Panc1 (cell line): ENCODE measurements around the gene LONP2.

Source experiments
- TCF7L2 ChIP-seq: IDR thresholded peaks from 2 replicates; pipeline ENCODE4 v1.6.1; 2011; ENCODE audit warnings: mild to moderate bottlenecking, low read depth, low read length, inconsistent platforms
- TF ChIP-seq, protein P1 (sequence below): fragments of 450-650 bp; IDR thresholded peaks from 2 replicates; pipeline ENCODE4 v1.5.1; 2017; ENCODE audit warnings: mild to moderate bottlenecking
- TF ChIP-seq, protein P2 (sequence below), 2 experiments: IDR thresholded peaks; 2 replicates each; pipeline ENCODE4 v1.6.1; 2011 to 2012; ENCODE audit warnings: low read depth in 2 of 2, control low read depth in 1 of 2, low read length in 1 of 2, mild to moderate bottlenecking in 1 of 2, moderate library complexity in 1 of 2; ENCODE audit not compliant: insufficient read depth in 1 of 2

DNA sequence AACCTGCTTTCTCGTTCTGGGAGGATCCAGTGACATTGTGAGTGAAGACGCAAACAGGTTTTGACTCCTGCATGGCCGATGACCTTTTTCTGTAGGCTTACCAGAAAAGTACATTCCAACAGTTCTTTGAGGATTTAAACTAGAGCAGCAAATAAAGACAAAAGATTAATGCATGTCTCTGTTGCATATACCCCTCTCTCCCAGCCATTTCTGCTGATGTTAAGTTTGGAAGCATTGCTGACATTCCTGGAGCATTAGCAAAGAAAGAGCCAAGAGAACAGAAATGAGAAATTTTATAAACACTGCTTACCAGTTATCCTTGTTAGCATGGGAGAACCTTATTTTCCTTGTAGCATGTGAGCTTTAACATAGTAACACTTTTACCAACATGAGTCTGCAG lies 91.9 kb downstream of the LONP2 start:
- TF ChIP-seq, protein P1, sequence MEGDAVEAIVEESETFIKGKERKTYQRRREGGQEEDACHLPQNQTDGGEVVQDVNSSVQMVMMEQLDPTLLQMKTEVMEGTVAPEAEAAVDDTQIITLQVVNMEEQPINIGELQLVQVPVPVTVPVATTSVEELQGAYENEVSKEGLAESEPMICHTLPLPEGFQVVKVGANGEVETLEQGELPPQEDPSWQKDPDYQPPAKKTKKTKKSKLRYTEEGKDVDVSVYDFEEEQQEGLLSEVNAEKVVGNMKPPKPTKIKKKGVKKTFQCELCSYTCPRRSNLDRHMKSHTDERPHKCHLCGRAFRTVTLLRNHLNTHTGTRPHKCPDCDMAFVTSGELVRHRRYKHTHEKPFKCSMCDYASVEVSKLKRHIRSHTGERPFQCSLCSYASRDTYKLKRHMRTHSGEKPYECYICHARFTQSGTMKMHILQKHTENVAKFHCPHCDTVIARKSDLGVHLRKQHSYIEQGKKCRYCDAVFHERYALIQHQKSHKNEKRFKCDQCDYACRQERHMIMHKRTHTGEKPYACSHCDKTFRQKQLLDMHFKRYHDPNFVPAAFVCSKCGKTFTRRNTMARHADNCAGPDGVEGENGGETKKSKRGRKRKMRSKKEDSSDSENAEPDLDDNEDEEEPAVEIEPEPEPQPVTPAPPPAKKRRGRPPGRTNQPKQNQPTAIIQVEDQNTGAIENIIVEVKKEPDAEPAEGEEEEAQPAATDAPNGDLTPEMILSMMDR = no peak
- TF ChIP-seq TCF7L2 = no peak
- TF ChIP-seq, protein P2, sequence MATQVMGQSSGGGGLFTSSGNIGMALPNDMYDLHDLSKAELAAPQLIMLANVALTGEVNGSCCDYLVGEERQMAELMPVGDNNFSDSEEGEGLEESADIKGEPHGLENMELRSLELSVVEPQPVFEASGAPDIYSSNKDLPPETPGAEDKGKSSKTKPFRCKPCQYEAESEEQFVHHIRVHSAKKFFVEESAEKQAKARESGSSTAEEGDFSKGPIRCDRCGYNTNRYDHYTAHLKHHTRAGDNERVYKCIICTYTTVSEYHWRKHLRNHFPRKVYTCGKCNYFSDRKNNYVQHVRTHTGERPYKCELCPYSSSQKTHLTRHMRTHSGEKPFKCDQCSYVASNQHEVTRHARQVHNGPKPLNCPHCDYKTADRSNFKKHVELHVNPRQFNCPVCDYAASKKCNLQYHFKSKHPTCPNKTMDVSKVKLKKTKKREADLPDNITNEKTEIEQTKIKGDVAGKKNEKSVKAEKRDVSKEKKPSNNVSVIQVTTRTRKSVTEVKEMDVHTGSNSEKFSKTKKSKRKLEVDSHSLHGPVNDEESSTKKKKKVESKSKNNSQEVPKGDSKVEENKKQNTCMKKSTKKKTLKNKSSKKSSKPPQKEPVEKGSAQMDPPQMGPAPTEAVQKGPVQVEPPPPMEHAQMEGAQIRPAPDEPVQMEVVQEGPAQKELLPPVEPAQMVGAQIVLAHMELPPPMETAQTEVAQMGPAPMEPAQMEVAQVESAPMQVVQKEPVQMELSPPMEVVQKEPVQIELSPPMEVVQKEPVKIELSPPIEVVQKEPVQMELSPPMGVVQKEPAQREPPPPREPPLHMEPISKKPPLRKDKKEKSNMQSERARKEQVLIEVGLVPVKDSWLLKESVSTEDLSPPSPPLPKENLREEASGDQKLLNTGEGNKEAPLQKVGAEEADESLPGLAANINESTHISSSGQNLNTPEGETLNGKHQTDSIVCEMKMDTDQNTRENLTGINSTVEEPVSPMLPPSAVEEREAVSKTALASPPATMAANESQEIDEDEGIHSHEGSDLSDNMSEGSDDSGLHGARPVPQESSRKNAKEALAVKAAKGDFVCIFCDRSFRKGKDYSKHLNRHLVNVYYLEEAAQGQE (IDR thresholded peaks at IDR 0.05; ENCODE audit: insufficient read depth in 1 of 2, low read depth in 2 of 2, low read length in 1 of 2) = no peak
